H1 (cell line): ENCODE measurements around the gene GPR25. TPM values are rescaled to one million over a fixed set of nuclear protein-coding genes. Genes with fewer than 3 reads are reported as not detected.

Experiments
- CTCF ChIA-PET: fragments of 300-600 bp; sonication (Branson Sonifier 250); formaldehyde crosslinking; loops from one replicate; lab custom pipeline; 2021; ENCODE audit not compliant: partially characterized antibody; lab: Charles Lee
- POLR2A ChIA-PET: fragments of 300-600 bp; sonication (Branson Sonifier 250); formaldehyde crosslinking; loops from one replicate; lab custom pipeline; 2021; ENCODE audit warnings: inconsistent platforms; ENCODE audit not compliant: partially characterized antibody; lab: Charles Lee
- DNase-seq, 2 experiments: peaks; one replicate each; pipeline versions ENCODE4 v3.0.0 to v3.0.0-alpha.2; 2010 to 2022; ENCODE audit warnings: low spot score in 2 of 2, low read depth in 1 of 2, mixed read lengths in 1 of 2
- FAIRE-seq: peaks from 2 replicates; lab custom pipeline; 2011; peaks lifted over from hg19 to GRCh38; lab: Jason Lieb, UNC
- H2AFZ ChIP-seq: 2 replicates; pipeline ENCODE4 v1.8.1; 2012; ENCODE audit warnings: low read length, inconsistent platforms
- H2AK5ac ChIP-seq: 2 replicates; pipeline ENCODE4 v1.6.1; 2013; ENCODE audit warnings: low read depth, low read length
- H2BK120ac ChIP-seq: replicated peaks from 2 replicates; pipeline ENCODE3; 2013; ENCODE audit warnings: low read depth, low read length, inconsistent platforms
- H2BK12ac ChIP-seq: 2 replicates; pipeline ENCODE4 v1.6.1; 2013; ENCODE audit warnings: low read depth, low read length
- H2BK15ac ChIP-seq: 2 replicates; pipeline ENCODE4 v1.6.1; 2013; ENCODE audit warnings: low read length
- H2BK20ac ChIP-seq: 2 replicates; pipeline ENCODE4 v1.6.1; 2013; ENCODE audit warnings: low read length
- H2BK5ac ChIP-seq: 2 replicates; pipeline ENCODE4 v1.6.1; 2013; ENCODE audit warnings: low read depth, low read length
- H3K14ac ChIP-seq: 2 replicates; pipeline ENCODE4 v1.6.1; 2013; ENCODE audit warnings: inconsistent platforms; ENCODE audit not compliant: insufficient read length
- H3K18ac ChIP-seq: 2 replicates; pipeline ENCODE4 v1.6.1; 2013; ENCODE audit warnings: low read length; ENCODE audit errors: extremely low read depth
- H3K23ac ChIP-seq: 2 replicates; pipeline ENCODE4 v1.6.1; 2013; ENCODE audit warnings: inconsistent platforms; ENCODE audit not compliant: insufficient read length
- H3K23me2 ChIP-seq: 2 replicates; pipeline ENCODE4 v1.6.1; 2013; ENCODE audit warnings: low read depth, low read length
- H3K27ac ChIP-seq: 2 replicates; pipeline ENCODE4 v1.6.1; 2011; ENCODE audit warnings: low read depth, low read length, inconsistent platforms
- H3K27me3 ChIP-seq, 4 experiments: replicated peaks in 1 of 4; 1 replicate in 1 of 4; 2 replicates in 3 of 4; pipeline versions ENCODE4 v1.6.1 to v1.8.1; 2011 to 2013; ENCODE audit warnings: low read length in 3 of 4, mild to moderate bottlenecking in 3 of 4, inconsistent platforms in 2 of 4, mixed read lengths in 2 of 4, moderate library complexity in 1 of 4; ENCODE audit not compliant: control insufficient read depth in 3 of 4, insufficient read depth in 3 of 4; ENCODE audit errors: extremely low read depth in 1 of 4
- H3K36me3 ChIP-seq, 4 experiments: 2 replicates each; pipeline versions ENCODE4 v1.6.1 to v1.8.1; 2011 to 2013; ENCODE audit warnings: mild to moderate bottlenecking in 4 of 4, low read length in 3 of 4, moderate library complexity in 2 of 4, control low read depth in 1 of 4, inconsistent platforms in 1 of 4; ENCODE audit not compliant: insufficient read depth in 4 of 4, control insufficient read depth in 2 of 4
- H3K4ac ChIP-seq: replicated peaks from 2 replicates; pipeline ENCODE3; 2013; ENCODE audit warnings: low read length, low read depth, mixed read lengths, inconsistent platforms; ENCODE audit not compliant: insufficient read length
- H3K4me1 ChIP-seq, 4 experiments: replicated peaks in 1 of 4; 1 replicate in 1 of 4; 2 replicates in 3 of 4; pipeline versions ENCODE4 v1.6.1 to v1.8.1; 2011 to 2013; ENCODE audit warnings: low read length in 3 of 4, inconsistent platforms in 2 of 4, mixed read lengths in 1 of 4; ENCODE audit not compliant: insufficient read depth in 4 of 4, control insufficient read depth in 3 of 4
- H3K4me2 ChIP-seq, 2 experiments: 2 replicates each; pipeline versions ENCODE4 v1.6.1 to v1.8.1; 2011 to 2013; ENCODE audit warnings: low read depth in 2 of 2, low read length in 2 of 2, control low read depth in 1 of 2, inconsistent platforms in 1 of 2, mild to moderate bottlenecking in 1 of 2; ENCODE audit not compliant: insufficient read depth in 1 of 2
- H3K4me3 ChIP-seq, 4 experiments: fragments of 200-600, 300-600 bp in 1 of 4; sonication (generic), shearing (Covaris generic), sonication (Bioruptor Twin) in 1 of 4; 2 replicates each; pipeline versions ENCODE4 v1.5.1 to v1.8.1; 2011 to 2016; ENCODE audit warnings: low read length in 4 of 4, low read depth in 3 of 4, control low read depth in 2 of 4, inconsistent platforms in 2 of 4, mild to moderate bottlenecking in 2 of 4, mixed read lengths in 1 of 4, moderate library complexity in 1 of 4; ENCODE audit not compliant: insufficient read depth in 2 of 4; ENCODE audit errors: extremely low read depth in 1 of 4
- H3K56ac ChIP-seq: replicated peaks from 2 replicates; pipeline ENCODE3; 2013; ENCODE audit warnings: low read depth, mild to moderate bottlenecking, mixed read lengths, low read length, inconsistent platforms; ENCODE audit not compliant: insufficient read length
- H3K79me1 ChIP-seq: 2 replicates; pipeline ENCODE4 v1.6.1; 2013; ENCODE audit warnings: low read depth, low read length, control low read depth
- H3K79me2 ChIP-seq, 2 experiments: 2 replicates each; pipeline versions ENCODE4 v1.6.1 to v1.8.1; 2012 to 2013; ENCODE audit warnings: low read length in 2 of 2, mild to moderate bottlenecking in 2 of 2, inconsistent platforms in 1 of 2; ENCODE audit not compliant: insufficient read depth in 2 of 2, control insufficient read depth in 1 of 2
- H3K9ac ChIP-seq, 4 experiments: replicated peaks in 1 of 4; 1 replicate in 1 of 4; 2 replicates in 3 of 4; pipeline versions ENCODE4 v1.6.1 to v1.8.1; 2011 to 2013; ENCODE audit warnings: low read depth in 3 of 4, low read length in 3 of 4, control low read depth in 2 of 4, mild to moderate bottlenecking in 2 of 4, moderate library complexity in 2 of 4, inconsistent platforms in 1 of 4; ENCODE audit errors: extremely low read depth in 1 of 4
- H3K9me3 ChIP-seq, 2 experiments: 2 replicates each; pipeline versions ENCODE4 v1.6.1 to v1.8.1; 2012 to 2013; ENCODE audit warnings: mild to moderate bottlenecking in 2 of 2, moderate library complexity in 2 of 2, control low read depth in 1 of 2, inconsistent platforms in 1 of 2, low read depth in 1 of 2, low read length in 1 of 2, mixed read lengths in 1 of 2; ENCODE audit not compliant: insufficient read depth in 2 of 2
- H4K20me1 ChIP-seq, 2 experiments: replicated peaks in 1 of 2; 2 replicates each; pipeline versions ENCODE3 to v1.8.1; 2011 to 2013; ENCODE audit warnings: inconsistent platforms in 2 of 2, low read length in 2 of 2, mild to moderate bottlenecking in 1 of 2; ENCODE audit not compliant: insufficient read depth in 2 of 2, control insufficient read depth in 1 of 2
- H4K5ac ChIP-seq: 2 replicates; pipeline ENCODE4 v1.6.1; 2013; ENCODE audit warnings: low read length, low read depth, mixed read lengths, inconsistent platforms; ENCODE audit not compliant: insufficient read length
- H4K8ac ChIP-seq: 2 replicates; pipeline ENCODE4 v1.8.0; 2013; ENCODE audit warnings: mild to moderate bottlenecking, moderate library complexity, low read length, inconsistent platforms; ENCODE audit not compliant: insufficient read depth; ENCODE audit errors: extremely low read depth
- H4K91ac ChIP-seq: replicated peaks from 2 replicates; pipeline ENCODE3; 2013; ENCODE audit warnings: low read length, mixed read lengths, inconsistent platforms; ENCODE audit not compliant: insufficient read length
- ATF3 ChIP-seq: IDR thresholded peaks from 2 replicates; pipeline ENCODE4 v1.6.1; 2011; ENCODE audit warnings: low read depth, mild to moderate bottlenecking, low read length; ENCODE audit not compliant: insufficient read depth
- EP300 ChIP-seq, 2 experiments: IDR thresholded peaks; 1 replicate in 1 of 2; 2 replicates in 1 of 2; pipeline ENCODE4 v1.6.1; 2011 to 2012; ENCODE audit warnings: low read depth in 2 of 2, low read length in 2 of 2, mild to moderate bottlenecking in 2 of 2, borderline replicate concordance in 1 of 2, inconsistent platforms in 1 of 2, moderate library complexity in 1 of 2
- TBP ChIP-seq: IDR thresholded peaks from 2 replicates; pipeline ENCODE4 v1.6.1; 2011; ENCODE audit warnings: low read depth, low read length, improper control_type of control experiment
- WGBS, 2 experiments: shearing (Covaris generic) in 1 of 2; methylation state at CpG; one replicate each; pipeline versions ENCODE4 v1.1.6 to v1.1.7; 2013 to 2015; ENCODE audit warnings: low lambda C conversion rate in 2 of 2, mixed read lengths in 2 of 2, inconsistent platforms in 1 of 2, low coverage in 1 of 2, missing lambda C conversion rate in 1 of 2; ENCODE audit not compliant: insufficient replicate concordance in 2 of 2, insufficient coverage in 1 of 2, insufficient read length in 1 of 2; ENCODE audit errors: extremely low coverage in 1 of 2, missing lambda C conversion rate in 1 of 2; 5-methylcytosine and 5-hydroxymethylcytosine counted together
- polyA plus RNA-seq, 7 experiments: library from polyadenylated mRNA; depleted of rRNA in 3 of 7; stranded (reverse) in 5 of 7; unstranded in 2 of 7; fragments of >200 nt in 5 of 7; fragments of 200-250 nt in 2 of 7; gene quantifications; 1 replicate in 5 of 7; 2 replicates in 1 of 7; 4 replicates in 1 of 7; pipeline versions ENCODE4 v1.2.1 to v1.2.3, GENCODE V29; 2011 to 2013; ENCODE audit warnings: missing spikeins in 2 of 7, mixed read lengths in 2 of 7
- total RNA-seq: library from RNA; stranded (reverse); fragmentation: NEBNext Ultra II Directional; extraction: Animal tissue kit (Norgen Biotek cat#: 25700); gene quantifications from 2 replicates; pipeline ENCODE4 v1.2.1, GENCODE V29; 2021

The GPR25 gene
- total and polyA plus RNA-seq, 2 of the 8 experiments (the other 6 are each of a cell fraction or from before 2014, with no cell fraction given): not detected

GRCh38 chr1:200901796-200902444 is 29.1 kb downstream of the GPR25 start:
- ChIA-PET POLR2A (interaction anchor here (0.7 to 15.2 kb wide), 6 partner anchors 9 to 26 kb away, joined by 3 to 208 read pairs (median 4); partner anchors contain the start of gene INAVA), CTCF (interaction anchor here (0.7 to 3.0 kb wide), 6 partner anchors 9 to 280 kb away, joined by 3 to 17 read pairs (median 5); no protein-coding TSS in a partner anchor)
- Histone ChIP-seq H3K9me3 (no peaks in the 10 kb centered on the region), H3K56ac (no peak overlapping the region), H3K4ac (no peak overlapping the region), H3K36me3 (peaks cover 13 to 60% (median 35%) of the 10 kb centered on the region in 4 experiments; a peak in 7 of 8 replicates), H3K27me3 (no peaks in the 10 kb centered on the region), H3K4me3 (no peak overlapping the region), H3K4me1 (peaks cover 0 to 2% (median 0%) of the 10 kb centered on the region in 4 experiments; a peak in 3 of 7 replicates), H3K79me2 (peaks cover 0 to 9% of the 10 kb centered on the region in 2 experiments; a peak in 2 of 4 replicates), H3K79me1 (peaks cover 11% of the 10 kb centered on the region), H2BK20ac (no peak overlapping the region), H3K4me2 (no peak overlapping the region), H4K5ac (no peak overlapping the region), H2BK120ac (no peak overlapping the region), H3K9ac (no peak overlapping the region), H2BK5ac (no peak overlapping the region), H3K23me2 (no peaks in the 10 kb centered on the region), H2AFZ (no peak overlapping the region), H2BK12ac (no peak overlapping the region), H3K18ac (no peak overlapping the region), H2AK5ac (no peak overlapping the region), H4K91ac (no peak overlapping the region), H4K8ac (no peak overlapping the region), H4K20me1 (peaks cover 3 to 11% of the 10 kb centered on the region in 2 experiments), H3K14ac (no peak overlapping the region), H3K23ac (no peak overlapping the region), H3K27ac (no peak overlapping the region), H2BK15ac (no peak overlapping the region)
- WGBS, 2 experiments: 91% methylated on average over 8 of the region's 8 CpGs; no CpG with 5 or more reads in 1 of the 2 experiments
- no peak for DNase-seq
- FAIRE-seq: no peak
- TF ChIP-seq EP300 (IDR thresholded peaks at IDR 0.05; ENCODE audit: borderline replicate concordance in 1 of 2, low read depth in 2 of 2, low read length in 2 of 2) (no peak), ATF3 (no peak), TBP (no peak)
